D721Med (cell line): ENCODE measurements around the gene ZBTB7C.
A peak's percentile ranks its signal among the peaks of the same experiment; 100 is the strongest.

Experiments
- DNase-seq: peaks from one replicate; pipeline ENCODE4 v3.0.0; 2011; ENCODE audit warnings: low spot score; ENCODE audit not compliant: insufficient read length
- FAIRE-seq: peaks from 2 replicates; lab custom pipeline; 2011; peaks lifted over from hg19 to GRCh38; lab: Jason Lieb, UNC
- CTCF ChIP-seq: IDR thresholded peaks from 2 replicates; pipeline ENCODE4 v1.5.1; 2012; ENCODE audit warnings: mild to moderate bottlenecking, control low read depth; ENCODE audit not compliant: insufficient read depth; ENCODE audit errors: missing control alignments

ZBTB7C gene

GRCh38 chr18:48408727-48409590, at the start of gene ZBTB7C:
Gene ZBTB7C, minus strand, starts transcription at chr18:48409383.
- FAIRE-seq (no peak), DNase-seq (peak; percentile 37)
- no peak for TF ChIP-seq CTCF

GRCh38 chr18:48456838-48457237, 47.7 kb upstream of the ZBTB7C start:
- no peak for TF ChIP-seq CTCF
- DNase-seq (no peak), FAIRE-seq (no peak)

GRCh38 chr18:48455555-48456478, 46.6 kb upstream of the ZBTB7C start:
- DNase-seq: no peak
- no peak for FAIRE-seq
- no peak for TF ChIP-seq CTCF

GRCh38 chr18:48454261-48454757, 45.1 kb upstream of the ZBTB7C start:
- DNase-seq (no peak), FAIRE-seq (no peak)
- no peak for TF ChIP-seq CTCF

- FAIRE-seq: no peak
- TF ChIP-seq CTCF: no peak
- DNase-seq: no peak
These were observed 44.3 kb upstream of the ZBTB7C start for GRCh38 chr18:48453330-48454066.

- DNase-seq: no peak
- no peak for FAIRE-seq
- no peak for TF ChIP-seq CTCF
These were observed 43.7 kb upstream of the ZBTB7C start for GRCh38 chr18:48452861-48453323.
